AG04450 (cell line): Measurements from ENCODE around the gene KCNK15. TPM values are rescaled to one million over a fixed set of nuclear protein-coding genes. Genes with fewer than 3 reads are reported as not detected.

ENCODE experiments used
- CTCF ChIA-PET: fragments of 300-600, 350-600 bp; formaldehyde crosslinking; extraction: SDS; loops from one replicate; lab custom pipeline; 2022; ENCODE audit warnings: antibody characterized with exemption, inconsistent platforms; lab: Charles Lee
- POLR2A ChIA-PET: fragments of 350-600 bp; formaldehyde crosslinking; extraction: SDS; loops from one replicate; lab custom pipeline; 2021; ENCODE audit warnings: antibody characterized with exemption, inconsistent platforms; lab: Yijun Ruan, JAX
- DNase-seq: peaks from one replicate; pipeline ENCODE4 v3.0.0-alpha.2; 2011; ENCODE audit warnings: low read depth, low spot score
- H3K27ac ChIP-seq: one replicate; pipeline ENCODE4 v1.5.1; 2012; ENCODE audit warnings: low read depth, low read length, control low read depth
- H3K27me3 ChIP-seq: one replicate; pipeline ENCODE4 v1.6.0; 2012; ENCODE audit warnings: low read length; ENCODE audit not compliant: control insufficient read depth, insufficient read depth
- H3K4me3 ChIP-seq: 2 replicates; pipeline ENCODE4 v1.5.1; 2011; ENCODE audit warnings: mild to moderate bottlenecking, low read depth, low read length, control low read depth
- H3K9me3 ChIP-seq: 2 replicates; pipeline ENCODE4 v1.5.1; 2012; ENCODE audit warnings: low read length; ENCODE audit not compliant: control insufficient read depth, insufficient read depth
- polyA plus RNA-seq: library from polyadenylated mRNA; depleted of rRNA; stranded (reverse); fragments of >200 nt; gene quantifications from 2 replicates; pipeline ENCODE4 v1.2.3, GENCODE V29; 2011
- TF ChIP-seq, protein P1 (sequence below): IDR thresholded peaks from 2 replicates; pipeline ENCODE4 v1.5.1; 2011; ENCODE audit warnings: low read depth, low read length, control low read depth, inconsistent platforms

KCNK15 gene
- polyA plus RNA-seq, 1 experiment: not detected

DNA sequence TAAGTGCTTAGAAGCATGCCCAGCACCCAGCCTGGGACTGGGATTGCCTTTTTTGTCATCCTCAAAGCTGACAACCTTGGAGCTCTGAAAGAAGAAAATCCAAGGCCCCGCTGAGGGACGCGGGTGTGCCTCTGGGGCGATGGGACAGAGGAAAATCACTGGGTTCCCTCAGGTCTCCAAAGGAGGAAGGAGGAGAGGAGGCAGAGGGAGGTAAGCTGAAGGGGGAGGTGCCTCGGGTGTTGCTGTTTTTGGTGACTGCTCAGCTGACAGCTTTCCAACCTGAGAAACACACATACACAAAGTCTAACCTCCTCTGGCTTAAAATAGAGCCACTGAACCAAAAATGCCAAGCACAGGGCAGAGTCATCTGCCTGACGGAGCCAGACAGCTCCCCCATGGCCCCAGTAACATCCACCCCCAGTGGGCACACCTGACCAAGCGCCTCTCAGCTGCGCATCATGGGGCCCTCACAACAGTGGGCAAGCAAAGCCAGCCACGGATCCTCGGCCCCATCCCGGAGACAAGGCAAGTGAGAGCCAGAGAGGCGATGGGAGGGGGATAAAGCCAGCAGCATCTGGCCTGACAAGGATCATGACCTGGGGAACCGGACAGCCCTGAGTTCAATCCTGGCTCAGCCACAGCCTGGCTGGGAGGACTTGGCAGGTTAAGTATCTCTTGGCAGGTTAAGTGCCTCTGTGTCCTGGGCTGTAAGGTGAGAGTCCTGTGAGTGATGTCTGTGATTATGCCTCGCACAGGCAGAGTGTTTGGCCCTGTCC is 3.2 kb upstream of the KCNK15 start:
- no peaks in the 10 kb centered on the region for H3K9me3 ChIP-seq
- ChIA-PET CTCF (interaction anchor here (0.9 kb wide), 1 partner anchor 58 kb away, joined by 3 read pairs; no protein-coding TSS in a partner anchor), POLR2A (no interaction called here)
- no peak overlapping the region for H3K4me3 ChIP-seq
- peaks cover 64% of the 10 kb centered on the region for H3K27me3 ChIP-seq
- H3K27ac ChIP-seq: no peak overlapping the region
- DNase-seq: no peak
- TF ChIP-seq, protein P1, sequence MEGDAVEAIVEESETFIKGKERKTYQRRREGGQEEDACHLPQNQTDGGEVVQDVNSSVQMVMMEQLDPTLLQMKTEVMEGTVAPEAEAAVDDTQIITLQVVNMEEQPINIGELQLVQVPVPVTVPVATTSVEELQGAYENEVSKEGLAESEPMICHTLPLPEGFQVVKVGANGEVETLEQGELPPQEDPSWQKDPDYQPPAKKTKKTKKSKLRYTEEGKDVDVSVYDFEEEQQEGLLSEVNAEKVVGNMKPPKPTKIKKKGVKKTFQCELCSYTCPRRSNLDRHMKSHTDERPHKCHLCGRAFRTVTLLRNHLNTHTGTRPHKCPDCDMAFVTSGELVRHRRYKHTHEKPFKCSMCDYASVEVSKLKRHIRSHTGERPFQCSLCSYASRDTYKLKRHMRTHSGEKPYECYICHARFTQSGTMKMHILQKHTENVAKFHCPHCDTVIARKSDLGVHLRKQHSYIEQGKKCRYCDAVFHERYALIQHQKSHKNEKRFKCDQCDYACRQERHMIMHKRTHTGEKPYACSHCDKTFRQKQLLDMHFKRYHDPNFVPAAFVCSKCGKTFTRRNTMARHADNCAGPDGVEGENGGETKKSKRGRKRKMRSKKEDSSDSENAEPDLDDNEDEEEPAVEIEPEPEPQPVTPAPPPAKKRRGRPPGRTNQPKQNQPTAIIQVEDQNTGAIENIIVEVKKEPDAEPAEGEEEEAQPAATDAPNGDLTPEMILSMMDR: no peak

DNA sequence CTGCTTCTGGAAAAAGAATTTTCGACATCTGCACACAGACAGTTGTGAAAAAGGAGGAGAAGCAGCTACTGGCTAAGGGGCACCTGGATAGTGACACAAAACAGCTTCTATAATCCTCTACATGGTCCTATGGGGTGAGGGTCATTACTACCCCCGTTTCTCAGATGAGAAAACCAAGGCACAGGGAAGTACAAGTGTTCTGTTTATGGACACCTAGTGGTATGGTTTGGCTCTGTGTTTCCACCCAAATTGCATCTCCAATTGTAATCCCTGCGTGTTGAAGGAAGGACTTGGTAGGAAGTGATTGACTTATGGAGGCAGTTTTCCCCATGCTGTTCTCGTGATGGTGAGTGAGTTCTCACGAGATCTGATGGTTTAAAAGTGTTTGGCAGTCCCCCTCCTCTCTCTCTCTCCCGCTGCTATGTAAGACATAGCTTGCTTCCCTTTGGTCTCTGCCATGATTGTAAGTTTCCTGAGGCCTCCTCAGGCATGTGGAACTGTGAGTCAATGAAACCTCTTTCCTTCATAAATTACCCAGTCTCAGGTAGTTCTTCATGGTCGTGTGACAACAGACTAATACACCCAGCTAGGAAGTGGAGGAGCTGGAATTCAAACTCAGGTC is 2.5 kb upstream of the KCNK15 start:
- POLR2A ChIA-PET: no interaction called here
- CTCF ChIA-PET: interaction anchor here (0.9 kb wide), 1 partner anchor 59 kb away, joined by 3 read pairs; no protein-coding TSS in a partner anchor
- Histone ChIP-seq H3K9me3 (no peaks in the 10 kb centered on the region), H3K4me3 (no peak overlapping the region), H3K27ac (no peak overlapping the region), H3K27me3 (peaks cover 64% of the 10 kb centered on the region)
- TF ChIP-seq, protein P1: no peak
- no peak for DNase-seq

DNA sequence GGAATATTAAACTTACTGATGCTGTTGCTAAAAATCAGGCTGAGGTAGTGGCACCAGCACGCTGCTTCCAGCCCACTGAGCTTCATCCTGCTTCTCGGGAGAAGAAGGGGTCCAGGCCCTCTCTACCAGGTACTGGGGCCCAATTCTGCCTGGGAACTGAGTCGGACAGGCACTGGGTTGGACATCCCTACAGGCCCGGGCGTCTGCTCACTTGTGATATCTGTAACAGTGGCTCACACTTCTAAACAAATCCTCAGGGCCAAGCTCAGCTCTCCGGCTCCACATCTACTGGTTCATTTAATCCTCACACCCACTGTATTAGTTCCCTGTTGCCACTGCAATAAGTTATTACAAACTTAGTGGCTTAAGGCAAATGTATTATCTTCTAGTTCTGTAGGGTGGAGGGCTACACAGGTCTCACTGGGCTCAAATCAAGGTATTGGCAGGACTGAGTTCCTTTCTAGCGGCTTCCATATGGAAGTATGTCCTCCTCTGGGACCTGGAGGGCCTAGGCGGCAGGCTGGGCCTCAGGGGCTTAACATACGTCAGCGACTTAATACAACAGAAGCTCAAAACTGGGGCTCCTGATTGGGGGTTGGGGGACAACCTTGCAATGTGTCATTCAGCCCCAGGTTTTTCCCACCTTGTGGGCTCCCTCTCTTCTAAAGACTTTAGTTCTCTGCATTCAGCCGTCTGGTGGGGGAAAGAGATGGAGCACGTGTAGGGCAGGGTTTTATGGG is 1.6 kb upstream of the KCNK15 start:
- ChIA-PET POLR2A (no interaction called here), CTCF (no interaction called here)
- Histone ChIP-seq H3K27me3 (peaks cover 64% of the 10 kb centered on the region), H3K4me3 (no peak overlapping the region), H3K9me3 (no peaks in the 10 kb centered on the region), H3K27ac (no peak overlapping the region)
- TF ChIP-seq, protein P1: no peak
- no peak for DNase-seq

DNA sequence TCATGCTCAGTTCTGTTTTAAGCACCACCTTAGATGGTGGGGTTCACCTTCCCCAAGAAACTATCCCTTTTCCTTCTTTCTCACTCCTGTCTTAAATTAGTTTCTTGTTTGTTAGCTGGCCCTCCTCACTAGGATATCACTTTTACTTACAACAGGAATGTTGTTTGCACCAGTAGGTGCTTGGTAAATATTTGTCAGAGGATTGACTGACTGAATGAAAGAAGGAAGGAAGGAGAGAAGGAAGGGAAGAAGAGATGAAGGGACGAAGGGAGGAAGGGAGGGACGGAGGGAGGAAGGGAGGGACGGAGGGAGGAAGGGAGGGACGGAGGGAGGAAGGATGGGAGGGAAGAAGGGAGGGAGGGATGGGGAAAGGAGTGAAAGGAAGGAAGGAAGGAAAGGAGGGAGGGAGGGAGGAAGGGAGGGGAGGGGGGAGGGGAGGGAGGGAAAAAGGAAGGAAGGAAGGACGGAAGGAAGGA is 505 bp upstream of the KCNK15 start:
- ChIA-PET CTCF (no interaction called here), POLR2A (no interaction called here)
- Histone ChIP-seq H3K27me3 (peaks cover 65% of the 10 kb centered on the region), H3K27ac (no peak overlapping the region), H3K4me3 (peak overlapping the region; percentile 44; the same call in 1 of the 2 replicates), H3K9me3 (no peaks in the 10 kb centered on the region; the same call in 1 of the 2 replicates)
- DNase-seq: no peak
- TF ChIP-seq, protein P1: no peak
